ENCODE measurements around the gene PPP1R12C.

The PPP1R12C gene

GRCh38 chr19:55047951-55048350, 69.5 kb downstream of the PPP1R12C start:
- no peak for DNase-seq (ENCODE audit: extremely low read depth, low read depth)
- TF ChIP-seq CTCF (IDR thresholded peaks at IDR 0.05; ENCODE audit: low read depth, low read length) = no peak

- no peak for DNase-seq (ENCODE audit: extremely low read depth, low read depth)
- TF ChIP-seq CTCF (IDR thresholded peaks at IDR 0.05; ENCODE audit: low read depth, low read length) = no peak
Observed at GRCh38 chr19:55046975-55047622, 70.3 kb downstream of the PPP1R12C start.

GRCh38 chr19:55044771-55045716, 72.4 kb downstream of the PPP1R12C start:
- no peak for DNase-seq (ENCODE audit: extremely low read depth, low read depth)

GRCh38 chr19:55044286-55044685, 73.2 kb downstream of the PPP1R12C start:
- no peak for TF ChIP-seq CTCF (IDR thresholded peaks at IDR 0.05; ENCODE audit: low read depth, low read length)
- no peak for DNase-seq (ENCODE audit: extremely low read depth, low read depth)

More at GRCh38 chr19:55044771-55045716, 72.4 kb downstream of the PPP1R12C start:
- no peak for TF ChIP-seq CTCF (IDR thresholded peaks at IDR 0.05; ENCODE audit: low read depth, low read length)

- DNase-seq (ENCODE audit: extremely low read depth, low read depth) = no peak
- TF ChIP-seq CTCF (IDR thresholded peaks at IDR 0.05; ENCODE audit: low read depth, low read length) = no peak
Observed at GRCh38 chr19:55042688-55043087, 74.7 kb downstream of the PPP1R12C start.

- TF ChIP-seq CTCF (IDR thresholded peaks at IDR 0.05; ENCODE audit: low read depth, low read length) = no peak
Observed at GRCh38 chr19:55042344-55042678, 75.1 kb downstream of the PPP1R12C start.

More at GRCh38 chr19:55042344-55042678, 75.1 kb downstream of the PPP1R12C start:
- no peak for DNase-seq (ENCODE audit: extremely low read depth, low read depth)

All from AG09319 (cell line).